ENCODE measurements around the gene CLINT1. TPM values are rescaled to one million over a fixed set of nuclear protein-coding genes. Genes with fewer than 3 reads are reported as not detected.
A peak's percentile ranks its signal among the peaks of the same experiment; 100 is the strongest.

CLINT1 gene
- total and polyA plus RNA-seq, 2 experiments from 2014 or later = 56.2 to 56.7 TPM

DNA sequence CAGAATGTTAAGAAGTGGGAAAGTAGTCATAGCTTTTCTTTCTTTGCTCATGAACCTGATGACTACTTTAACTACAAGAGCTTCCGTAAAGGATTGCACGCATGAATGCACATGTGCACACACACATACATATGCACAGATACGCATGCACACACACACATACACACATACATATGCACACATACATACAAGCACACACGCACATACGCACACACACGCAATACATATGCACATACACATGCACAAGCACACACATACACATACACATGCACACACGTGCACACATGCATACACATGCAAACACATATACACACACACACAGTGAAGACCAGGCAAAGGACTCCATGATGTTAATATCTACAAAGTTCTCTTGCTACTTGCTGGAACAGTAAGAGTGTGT lies 92.5 kb downstream of the CLINT1 start:
- TF ChIP-seq, protein P1, sequence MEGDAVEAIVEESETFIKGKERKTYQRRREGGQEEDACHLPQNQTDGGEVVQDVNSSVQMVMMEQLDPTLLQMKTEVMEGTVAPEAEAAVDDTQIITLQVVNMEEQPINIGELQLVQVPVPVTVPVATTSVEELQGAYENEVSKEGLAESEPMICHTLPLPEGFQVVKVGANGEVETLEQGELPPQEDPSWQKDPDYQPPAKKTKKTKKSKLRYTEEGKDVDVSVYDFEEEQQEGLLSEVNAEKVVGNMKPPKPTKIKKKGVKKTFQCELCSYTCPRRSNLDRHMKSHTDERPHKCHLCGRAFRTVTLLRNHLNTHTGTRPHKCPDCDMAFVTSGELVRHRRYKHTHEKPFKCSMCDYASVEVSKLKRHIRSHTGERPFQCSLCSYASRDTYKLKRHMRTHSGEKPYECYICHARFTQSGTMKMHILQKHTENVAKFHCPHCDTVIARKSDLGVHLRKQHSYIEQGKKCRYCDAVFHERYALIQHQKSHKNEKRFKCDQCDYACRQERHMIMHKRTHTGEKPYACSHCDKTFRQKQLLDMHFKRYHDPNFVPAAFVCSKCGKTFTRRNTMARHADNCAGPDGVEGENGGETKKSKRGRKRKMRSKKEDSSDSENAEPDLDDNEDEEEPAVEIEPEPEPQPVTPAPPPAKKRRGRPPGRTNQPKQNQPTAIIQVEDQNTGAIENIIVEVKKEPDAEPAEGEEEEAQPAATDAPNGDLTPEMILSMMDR (IDR thresholded peaks at IDR 0.05; ENCODE audit: low read depth, low read length) = no peak
- H3K27me3 ChIP-seq = no peaks in the 10 kb centered on the region
- no peaks in the 10 kb centered on the region for H3K9me3 ChIP-seq (ENCODE audit: low read depth)
- no peaks in the 10 kb centered on the region for H3K4me1 ChIP-seq (ENCODE audit: low read depth)
- no peak overlapping the region for H3K4me3 ChIP-seq
- no peaks in the 10 kb centered on the region for H3K36me3 ChIP-seq
- no peak overlapping the region for H3K27ac ChIP-seq
- no peak for DNase-seq (ENCODE audit: low read depth in 1 of 2, low spot score in 1 of 2)

DNA sequence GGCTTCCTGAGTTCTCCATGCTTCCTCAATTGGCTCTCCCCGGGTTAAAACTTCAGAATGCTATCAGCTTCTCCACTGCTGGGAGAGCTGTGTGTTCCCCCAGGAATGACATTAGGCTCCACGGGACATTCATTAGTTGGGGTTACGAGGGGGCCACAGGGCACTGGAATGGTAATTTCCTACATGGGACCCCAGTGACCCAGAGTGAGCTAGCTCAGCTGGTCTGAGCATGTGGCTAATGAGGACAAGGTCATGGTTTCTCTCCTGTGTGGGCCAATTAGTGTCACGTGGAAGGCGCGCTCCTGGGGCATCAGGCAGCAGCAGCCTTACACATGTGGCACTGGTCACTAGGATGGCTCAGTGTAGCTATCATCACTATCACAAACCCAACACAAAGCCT lies 94.4 kb downstream of the CLINT1 start:
- Histone ChIP-seq H3K27ac (no peak overlapping the region), H3K4me1 (ENCODE audit: low read depth) (no peaks in the 10 kb centered on the region), H3K27me3 (no peaks in the 10 kb centered on the region), H3K4me3 (no peak overlapping the region), H3K9me3 (ENCODE audit: low read depth) (no peaks in the 10 kb centered on the region), H3K36me3 (no peaks in the 10 kb centered on the region)
- TF ChIP-seq, protein P1 (IDR thresholded peaks at IDR 0.05; ENCODE audit: low read depth, low read length) = no peak
- DNase-seq (ENCODE audit: low read depth in 1 of 2, low spot score in 1 of 2) = no peak

DNA sequence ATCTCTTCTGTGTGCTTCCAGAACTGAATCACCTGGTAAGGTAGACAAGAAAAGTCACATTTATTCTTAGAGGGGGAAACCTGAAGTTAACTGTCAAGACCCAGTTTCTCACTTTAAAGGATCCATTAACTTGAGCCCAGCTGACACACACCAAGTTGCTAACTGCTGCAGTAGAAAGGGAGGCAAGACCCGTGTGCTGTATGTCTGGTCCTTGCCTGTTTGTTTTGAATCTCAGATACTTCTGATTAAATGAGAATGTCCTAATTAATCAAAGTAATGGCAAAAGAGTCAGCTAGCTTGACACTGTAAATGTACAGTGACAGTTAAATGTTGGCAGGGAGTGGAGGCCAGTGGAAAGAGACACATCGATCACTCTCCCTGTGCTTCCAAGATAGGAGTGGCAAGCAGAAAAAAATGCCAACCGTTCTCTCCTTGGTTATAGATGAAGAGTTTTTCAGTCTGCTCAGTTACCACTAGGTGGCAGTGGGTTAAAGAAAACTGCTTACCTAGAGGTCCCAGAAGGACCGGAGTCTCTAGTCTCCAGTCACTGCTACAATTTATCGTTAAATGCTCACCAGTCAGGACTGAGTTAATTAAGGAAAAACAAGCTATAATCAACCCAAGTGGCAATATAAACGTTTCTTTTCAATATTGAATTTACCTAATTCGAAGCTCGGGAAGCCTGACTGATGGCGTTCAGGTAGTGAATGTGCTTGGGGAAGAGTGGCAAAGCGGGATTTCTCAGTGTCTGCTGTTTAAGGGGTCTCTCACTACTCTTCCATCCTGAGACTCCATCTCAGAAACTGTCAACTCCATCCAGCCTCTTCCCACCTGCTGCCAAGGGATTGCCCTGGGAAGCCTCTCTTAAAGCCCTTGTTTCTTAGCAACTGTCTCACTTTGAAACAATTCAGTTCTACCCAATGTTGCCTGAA lies 97.0 kb downstream of the CLINT1 start:
- DNase-seq (ENCODE audit: low read depth in 1 of 2, low spot score in 1 of 2) = peak; percentile 79 to 81
- H3K9me3 ChIP-seq (ENCODE audit: low read depth) = no peaks in the 10 kb centered on the region

DNA sequence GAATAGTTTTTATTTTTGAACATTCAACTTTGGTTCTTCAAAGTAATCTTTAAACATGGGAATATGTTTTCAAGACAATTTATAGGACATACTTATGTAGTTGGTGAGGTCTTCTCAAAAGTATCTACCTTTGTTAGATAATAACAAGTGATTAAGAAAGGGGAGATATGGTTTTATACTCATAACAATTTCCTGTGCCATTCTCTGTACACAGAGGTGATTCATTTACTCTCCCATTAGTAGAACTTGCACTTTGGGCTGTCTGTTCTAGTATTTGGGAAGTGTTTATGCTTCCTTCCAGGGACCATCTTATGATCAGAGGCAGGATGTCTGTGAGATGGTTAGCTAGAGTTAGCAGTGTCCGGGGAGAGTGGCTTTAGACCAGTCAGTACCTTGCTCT lies 100.2 kb downstream of the CLINT1 start:
- DNase-seq (ENCODE audit: low read depth in 1 of 2, low spot score in 1 of 2) = no peak
- Histone ChIP-seq H3K4me3 (no peak overlapping the region), H3K36me3 (peaks cover 3% of the 10 kb centered on the region), H3K27me3 (no peaks in the 10 kb centered on the region), H3K4me1 (ENCODE audit: low read depth) (no peaks in the 10 kb centered on the region), H3K9me3 (ENCODE audit: low read depth) (no peaks in the 10 kb centered on the region), H3K27ac (no peak overlapping the region)
- TF ChIP-seq, protein P1 (IDR thresholded peaks at IDR 0.05; ENCODE audit: low read depth, low read length) = no peak

More for the DNA sequence above, 97.0 kb downstream of the CLINT1 start:
- no peaks in the 10 kb centered on the region for H3K36me3 ChIP-seq
- H3K4me3 ChIP-seq = no peak overlapping the region
- no peak overlapping the region for H3K27ac ChIP-seq
- no peaks in the 10 kb centered on the region for H3K4me1 ChIP-seq (ENCODE audit: low read depth)
- TF ChIP-seq, protein P1 (IDR thresholded peaks at IDR 0.05; ENCODE audit: low read depth, low read length) = peak; percentile 82
- H3K27me3 ChIP-seq = no peaks in the 10 kb centered on the region

DNA sequence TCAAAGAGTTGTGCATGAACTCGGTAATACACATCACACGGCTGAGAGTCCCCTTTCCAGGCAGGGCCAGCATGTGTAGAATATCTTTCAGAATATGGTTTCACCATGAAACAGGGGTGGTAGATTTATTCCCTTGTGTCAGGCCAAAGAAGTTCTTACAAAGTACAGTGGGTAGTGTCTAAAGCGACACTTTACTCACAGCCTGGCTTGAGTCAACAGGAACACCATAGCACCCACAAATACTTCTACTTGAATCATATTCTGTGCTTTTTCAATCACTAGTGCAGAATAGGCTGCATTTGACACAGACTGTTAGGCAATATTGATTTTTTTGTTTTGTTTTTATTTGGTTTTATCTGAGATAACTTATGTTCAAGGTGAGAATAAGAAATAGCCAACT lies 102.8 kb downstream of the CLINT1 start:
- H3K36me3 ChIP-seq = peaks cover 3% of the 10 kb centered on the region
- TF ChIP-seq, protein P1 (IDR thresholded peaks at IDR 0.05; ENCODE audit: low read depth, low read length) = no peak

More for the DNA sequence above, 102.8 kb downstream of the CLINT1 start:
- H3K9me3 ChIP-seq (ENCODE audit: low read depth) = no peaks in the 10 kb centered on the region
- no peaks in the 10 kb centered on the region for H3K4me1 ChIP-seq (ENCODE audit: low read depth)
- no peak overlapping the region for H3K27ac ChIP-seq
- H3K27me3 ChIP-seq = no peaks in the 10 kb centered on the region
- DNase-seq (ENCODE audit: low read depth in 1 of 2, low spot score in 1 of 2) = no peak
- H3K4me3 ChIP-seq = no peak overlapping the region
